ENCODE measurements around the gene ZBTB45. TPM values are rescaled to one million over a fixed set of nuclear protein-coding genes. Genes with fewer than 3 reads are reported as not detected.

ZBTB45 gene
- 6.9 and 8.5 TPM in 2 replicates for total RNA-seq

DNA sequence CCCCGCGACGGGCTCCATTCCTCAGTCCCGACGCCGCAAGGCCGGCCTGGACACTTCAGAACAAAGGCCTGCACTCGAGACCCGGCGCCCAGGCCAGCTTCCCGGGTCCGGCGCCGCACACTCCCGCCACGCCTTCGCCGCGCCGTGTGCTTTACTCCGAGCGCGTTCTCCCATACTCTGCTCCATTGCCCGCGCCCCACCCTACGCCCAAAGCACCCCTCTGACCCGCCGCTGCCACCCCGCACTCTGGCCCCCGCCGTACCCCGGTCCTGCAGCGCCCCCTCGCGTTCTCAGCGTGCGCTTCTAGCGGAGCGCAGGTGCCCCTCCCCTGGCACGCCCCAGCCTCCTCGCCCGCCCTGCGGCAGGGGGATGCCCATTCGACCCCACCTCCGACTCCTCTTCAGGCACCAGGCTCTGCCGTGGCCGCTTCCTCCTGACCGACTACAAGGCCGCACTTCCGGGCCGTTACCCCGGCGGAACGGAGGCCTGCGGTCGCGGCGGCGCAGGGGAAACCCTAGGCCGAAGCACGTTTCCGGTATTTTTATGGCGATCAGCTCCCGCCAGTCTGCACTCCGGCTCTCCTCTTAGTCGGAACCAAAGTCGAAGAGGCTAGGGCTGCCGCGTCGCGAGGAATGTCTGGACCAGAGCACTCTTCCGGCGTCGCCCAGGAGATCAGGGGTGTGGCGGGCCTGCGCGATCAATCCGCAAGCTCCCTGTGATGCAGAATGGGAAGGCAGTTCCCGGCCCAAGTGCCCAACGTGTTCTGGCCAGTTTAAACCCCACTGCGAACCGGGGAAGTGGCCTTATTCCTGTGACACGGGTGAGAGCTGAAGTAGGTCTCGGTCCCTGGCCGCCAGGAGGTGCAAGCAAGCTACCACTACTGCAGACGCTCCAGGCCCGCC, at the start of gene ZBTB45:
TSS of gene ZBTB45 (minus strand) at position 456 of the 902 bp plus-strand sequence. CDS start 2,137 bp downstream, outside the sequence.
- Histone ChIP-seq H3K27ac (ENCODE audit: low read depth, low read length) (peak within 1 kb of the TSS; percentile 81), H2AFZ (ENCODE audit: low read length) (peak within 1 kb of the TSS; percentile 99), H3K27me3 (ENCODE audit: insufficient read depth, low read length) (no peaks in the 10 kb centered on the region), H4K20me1 (ENCODE audit: insufficient read depth, low read length) (peaks cover 17% of the 10 kb centered on the region), H3K79me2 (ENCODE audit: insufficient read depth, low read length) (peaks cover 41% of the 10 kb centered on the region), H3K9me3 (ENCODE audit: low read depth, low read length) (no peaks in the 10 kb centered on the region), H3K4me2 (ENCODE audit: insufficient read depth, low read length) (peak within 1 kb of the TSS; percentile 99), H3K36me3 (ENCODE audit: insufficient read depth, low read length) (peaks cover 4% of the 10 kb centered on the region), H3K4me3 (ENCODE audit: insufficient read depth, low read length) (peak within 1 kb of the TSS; percentile 77), H3K4me1 (ENCODE audit: insufficient read depth, low read length) (peaks cover 14% of the 10 kb centered on the region)
- TF ChIP-seq, protein P1, sequence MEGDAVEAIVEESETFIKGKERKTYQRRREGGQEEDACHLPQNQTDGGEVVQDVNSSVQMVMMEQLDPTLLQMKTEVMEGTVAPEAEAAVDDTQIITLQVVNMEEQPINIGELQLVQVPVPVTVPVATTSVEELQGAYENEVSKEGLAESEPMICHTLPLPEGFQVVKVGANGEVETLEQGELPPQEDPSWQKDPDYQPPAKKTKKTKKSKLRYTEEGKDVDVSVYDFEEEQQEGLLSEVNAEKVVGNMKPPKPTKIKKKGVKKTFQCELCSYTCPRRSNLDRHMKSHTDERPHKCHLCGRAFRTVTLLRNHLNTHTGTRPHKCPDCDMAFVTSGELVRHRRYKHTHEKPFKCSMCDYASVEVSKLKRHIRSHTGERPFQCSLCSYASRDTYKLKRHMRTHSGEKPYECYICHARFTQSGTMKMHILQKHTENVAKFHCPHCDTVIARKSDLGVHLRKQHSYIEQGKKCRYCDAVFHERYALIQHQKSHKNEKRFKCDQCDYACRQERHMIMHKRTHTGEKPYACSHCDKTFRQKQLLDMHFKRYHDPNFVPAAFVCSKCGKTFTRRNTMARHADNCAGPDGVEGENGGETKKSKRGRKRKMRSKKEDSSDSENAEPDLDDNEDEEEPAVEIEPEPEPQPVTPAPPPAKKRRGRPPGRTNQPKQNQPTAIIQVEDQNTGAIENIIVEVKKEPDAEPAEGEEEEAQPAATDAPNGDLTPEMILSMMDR (IDR thresholded peaks at IDR 0.05; ENCODE audit: extremely low read depth, low read depth, low read length) = peak; percentile 51
- DNase-seq (ENCODE audit: insufficient read length, low spot score, missing footprints) = peak; percentile 99

DNA sequence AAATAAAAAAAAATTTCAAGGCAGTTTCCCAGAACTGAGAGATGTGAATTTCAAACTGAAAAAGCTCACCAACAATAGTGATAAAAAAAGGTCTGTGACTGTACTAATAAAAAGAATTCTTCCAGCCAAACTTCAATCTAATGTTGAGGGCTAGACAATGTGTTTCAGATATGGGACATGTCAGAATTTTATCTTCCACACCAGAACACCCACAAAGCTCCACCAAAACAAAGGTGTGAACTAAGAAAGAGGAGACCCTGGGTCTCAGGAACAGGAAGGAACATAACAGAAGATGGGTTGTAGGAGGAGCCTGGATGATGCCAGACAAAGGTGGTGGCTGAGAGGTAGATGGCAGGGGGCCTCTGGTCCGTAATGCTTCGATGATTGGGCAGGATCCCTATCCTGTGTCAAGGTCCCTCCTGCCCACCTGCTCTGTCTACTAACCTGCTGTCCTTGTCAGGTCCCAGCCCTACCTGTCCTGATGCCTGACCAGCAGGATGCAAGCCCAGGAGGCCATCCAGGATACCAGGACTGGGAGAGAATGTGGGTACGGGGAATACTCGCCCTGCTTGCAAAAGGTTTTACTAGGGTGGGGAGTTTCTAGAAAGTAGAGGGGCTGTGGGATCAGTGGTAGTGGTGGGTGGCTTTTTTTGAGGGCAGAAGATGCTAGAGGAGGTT, 49.0 kb upstream of the ZBTB45 start:
- peaks cover 1% of the 10 kb centered on the region for H3K27me3 ChIP-seq (ENCODE audit: insufficient read depth, low read length)
- TF ChIP-seq, protein P1 (IDR thresholded peaks at IDR 0.05; ENCODE audit: extremely low read depth, low read depth, low read length) = no peak

DNA sequence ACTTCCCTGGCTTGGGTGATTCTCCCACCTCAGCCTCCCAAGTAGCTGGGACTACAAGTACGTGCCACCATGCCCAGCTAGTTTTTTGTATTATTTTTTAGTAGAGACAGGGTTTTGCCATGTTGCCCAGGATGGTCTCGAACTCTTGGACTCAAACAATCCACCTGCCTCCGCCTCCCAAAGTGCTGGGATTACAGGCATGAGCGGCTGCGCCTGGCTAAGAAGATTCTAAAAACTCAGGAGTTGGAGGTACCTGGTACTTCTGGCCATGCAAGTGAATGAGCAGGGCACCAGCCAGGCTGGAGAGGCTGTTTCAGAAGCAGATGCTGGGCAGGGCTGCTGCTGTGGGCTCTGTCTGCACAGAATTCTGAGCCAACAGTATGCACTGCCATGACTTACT, 47.4 kb upstream of the ZBTB45 start:
- H3K79me2 ChIP-seq (ENCODE audit: insufficient read depth, low read length) = peaks cover 5% of the 10 kb centered on the region
- no peak overlapping the region for H3K27ac ChIP-seq (ENCODE audit: low read depth, low read length)
- no peak overlapping the region for H3K4me3 ChIP-seq (ENCODE audit: insufficient read depth, low read length)
- H3K36me3 ChIP-seq (ENCODE audit: insufficient read depth, low read length) = peaks cover 20% of the 10 kb centered on the region
- peak; percentile 38 for DNase-seq (ENCODE audit: insufficient read length, low spot score, missing footprints)
- TF ChIP-seq, protein P1 (IDR thresholded peaks at IDR 0.05; ENCODE audit: extremely low read depth, low read depth, low read length) = no peak
- peaks cover 6% of the 10 kb centered on the region for H3K27me3 ChIP-seq (ENCODE audit: insufficient read depth, low read length)
- peaks cover 13% of the 10 kb centered on the region for H3K4me1 ChIP-seq (ENCODE audit: insufficient read depth, low read length)
- H3K4me2 ChIP-seq (ENCODE audit: insufficient read depth, low read length) = no peak overlapping the region
- H4K20me1 ChIP-seq (ENCODE audit: insufficient read depth, low read length) = no peaks in the 10 kb centered on the region
- H2AFZ ChIP-seq (ENCODE audit: low read length) = no peak overlapping the region
- H3K9me3 ChIP-seq (ENCODE audit: low read depth, low read length) = no peaks in the 10 kb centered on the region

More for the DNA sequence above, 49.0 kb upstream of the ZBTB45 start:
- H4K20me1 ChIP-seq (ENCODE audit: insufficient read depth, low read length) = no peaks in the 10 kb centered on the region
- H3K4me2 ChIP-seq (ENCODE audit: insufficient read depth, low read length) = no peak overlapping the region
- no peak overlapping the region for H3K27ac ChIP-seq (ENCODE audit: low read depth, low read length)
- peak; percentile 68 for DNase-seq (ENCODE audit: insufficient read length, low spot score, missing footprints)
- H3K4me3 ChIP-seq (ENCODE audit: insufficient read depth, low read length) = no peak overlapping the region
- H2AFZ ChIP-seq (ENCODE audit: low read length) = no peak overlapping the region
- H3K79me2 ChIP-seq (ENCODE audit: insufficient read depth, low read length) = peaks cover 10% of the 10 kb centered on the region
- H3K36me3 ChIP-seq (ENCODE audit: insufficient read depth, low read length) = peaks cover 20% of the 10 kb centered on the region
- peaks cover 4% of the 10 kb centered on the region for H3K4me1 ChIP-seq (ENCODE audit: insufficient read depth, low read length)
- no peaks in the 10 kb centered on the region for H3K9me3 ChIP-seq (ENCODE audit: low read depth, low read length)

DNA sequence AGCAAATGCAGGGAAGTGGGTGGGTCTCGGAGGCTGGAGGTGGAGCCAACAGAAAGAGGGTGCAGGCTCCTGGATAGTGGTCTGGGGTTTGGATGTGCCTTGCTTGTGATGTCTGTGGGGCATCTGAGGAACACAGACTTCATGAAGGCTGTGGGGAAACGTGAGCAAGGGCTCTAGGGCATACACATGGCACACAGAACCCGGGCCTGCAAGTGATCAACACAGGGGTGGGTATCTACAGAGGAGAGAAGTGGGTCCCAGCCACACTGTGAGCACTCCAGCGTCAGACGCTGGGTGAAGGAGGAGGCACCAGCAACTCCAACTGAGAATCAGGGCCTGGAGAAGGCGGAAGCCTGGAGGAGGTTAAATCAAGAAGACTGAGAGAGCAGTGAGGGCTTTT, 44.2 kb upstream of the ZBTB45 start:
- Histone ChIP-seq H3K4me2 (ENCODE audit: insufficient read depth, low read length) (no peak overlapping the region), H3K4me1 (ENCODE audit: insufficient read depth, low read length) (peaks cover 23% of the 10 kb centered on the region), H3K79me2 (ENCODE audit: insufficient read depth, low read length) (no peaks in the 10 kb centered on the region), H3K27me3 (ENCODE audit: insufficient read depth, low read length) (peaks cover 6% of the 10 kb centered on the region), H3K27ac (ENCODE audit: low read depth, low read length) (no peak overlapping the region), H3K9me3 (ENCODE audit: low read depth, low read length) (no peaks in the 10 kb centered on the region), H3K36me3 (ENCODE audit: insufficient read depth, low read length) (peaks cover 14% of the 10 kb centered on the region), H2AFZ (ENCODE audit: low read length) (no peak overlapping the region), H4K20me1 (ENCODE audit: insufficient read depth, low read length) (no peaks in the 10 kb centered on the region), H3K4me3 (ENCODE audit: insufficient read depth, low read length) (no peak overlapping the region)
- peak; percentile 60 for DNase-seq (ENCODE audit: insufficient read length, low spot score, missing footprints)
- TF ChIP-seq, protein P1 (IDR thresholded peaks at IDR 0.05; ENCODE audit: extremely low read depth, low read depth, low read length) = no peak
